C4-2B (cell line): ENCODE data around the gene LRRC18.

Experiments
- CTCF ChIP-seq: fragments of 450-650 bp; conservative IDR thresholded peaks from 2 replicates; pipeline ENCODE4 v1.5.1; 2017; ENCODE audit warnings: mild to moderate bottlenecking
- ZFX ChIP-seq: fragments of 450-650 bp; IDR thresholded peaks from 2 replicates; pipeline ENCODE4 v1.6.1; 2017

GRCh38 chr10:48941427-48942075 is 1.9 kb upstream of the LRRC18 start:
- TF ChIP-seq CTCF (no peak), ZFX (no peak)
